Measurements from ENCODE around the gene BLOC1S5. TPM values are rescaled to one million over a fixed set of nuclear protein-coding genes. Genes with fewer than 3 reads are reported as not detected.

Gene BLOC1S5, protein sequence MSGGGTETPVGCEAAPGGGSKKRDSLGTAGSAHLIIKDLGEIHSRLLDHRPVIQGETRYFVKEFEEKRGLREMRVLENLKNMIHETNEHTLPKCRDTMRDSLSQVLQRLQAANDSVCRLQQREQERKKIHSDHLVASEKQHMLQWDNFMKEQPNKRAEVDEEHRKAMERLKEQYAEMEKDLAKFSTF
- 13.1 and 17.8 TPM in 2 replicates for total RNA-seq

DNA sequence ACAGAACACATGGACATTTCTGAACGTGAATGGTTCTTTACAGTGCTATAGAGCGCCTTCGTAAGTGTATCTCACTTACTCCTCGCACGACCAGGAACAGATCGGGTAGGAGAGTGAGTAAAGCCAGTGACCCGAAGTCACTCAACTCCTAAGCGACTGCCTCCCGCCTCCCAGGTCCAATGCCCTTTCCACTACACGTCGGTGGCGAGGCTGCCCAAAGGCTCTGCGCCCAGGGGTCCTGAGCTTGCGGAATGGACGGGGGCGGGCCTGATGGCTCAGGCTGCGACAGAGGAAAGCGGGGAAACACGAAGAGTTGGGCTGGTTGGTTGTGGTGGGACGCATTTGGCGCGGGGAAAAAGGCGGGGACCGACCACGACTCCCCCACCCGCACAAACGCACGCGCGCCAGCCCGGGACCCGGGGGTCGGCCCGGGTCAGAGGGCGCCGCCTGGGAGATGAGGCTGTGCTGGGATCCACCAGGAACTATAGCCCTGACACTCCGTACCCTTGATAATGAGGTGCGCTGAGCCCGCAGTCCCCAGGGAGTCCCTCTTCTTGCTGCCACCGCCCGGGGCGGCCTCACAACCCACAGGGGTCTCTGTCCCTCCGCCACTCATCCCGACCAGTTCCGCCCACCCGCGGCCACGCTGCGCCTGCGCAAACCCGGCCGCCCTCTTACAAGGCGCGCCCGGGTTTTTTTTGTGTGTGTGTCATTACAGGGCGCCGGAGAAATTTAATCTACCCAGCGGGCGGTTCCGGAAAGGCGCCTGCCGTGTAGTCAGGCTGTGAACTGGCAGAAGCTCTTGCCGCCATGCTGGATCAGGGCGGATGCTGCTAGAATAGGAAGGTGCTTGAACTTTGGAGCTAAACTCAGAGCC, at the start of gene BLOC1S5:
BLOC1S5 (minus strand) TSS at position 629 of the 877 bp plus-strand sequence; CDS start at position 616, 13 bp downstream.

DNA sequence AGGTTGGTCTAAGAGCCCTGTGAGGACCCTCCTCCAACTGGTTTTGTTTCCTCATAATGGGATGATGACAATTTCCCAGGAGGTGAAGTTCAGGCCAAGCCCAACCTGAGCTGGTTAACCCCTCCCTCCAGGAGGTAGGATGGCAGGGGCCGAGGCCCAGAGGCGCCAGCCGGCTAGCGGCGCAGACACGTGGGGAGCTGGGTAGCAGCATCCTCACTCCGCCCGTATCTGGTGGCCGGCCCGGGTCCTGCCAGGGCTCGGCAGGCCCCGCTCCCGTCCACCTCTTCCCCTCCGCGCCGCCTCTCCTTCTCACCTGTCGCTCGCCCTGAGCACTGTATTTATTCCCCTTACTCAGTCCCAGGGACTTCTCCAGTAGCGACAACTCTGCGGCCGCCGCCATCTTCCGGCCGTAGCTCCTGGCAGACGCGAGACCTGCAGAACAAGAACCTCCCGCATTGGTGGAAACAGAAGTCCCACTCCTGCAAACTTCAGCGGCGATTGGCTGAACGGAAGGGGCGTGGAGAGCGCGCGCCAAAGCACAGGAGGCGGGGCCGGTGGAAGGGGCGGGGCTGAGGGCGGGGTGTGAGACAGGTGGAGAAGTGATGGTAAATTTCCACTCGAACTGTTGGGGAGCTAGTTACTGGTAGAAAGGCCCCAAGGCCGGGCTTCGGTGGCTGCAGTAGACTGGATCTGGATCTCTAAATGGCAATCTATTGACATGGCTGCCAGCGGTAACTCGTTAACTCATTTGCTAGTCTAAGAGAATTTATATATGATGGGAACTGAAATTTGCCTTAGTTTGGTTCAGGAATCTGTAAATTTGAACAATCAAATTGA, 38.2 kb upstream of the BLOC1S5 start, which contains the start of gene EEF1E1:
EEF1E1 (minus strand) TSS at position 427 of the 837 bp plus-strand sequence; CDS start at position 400, 27 bp downstream.

Other genes with a start within 250 kb of the BLOC1S5 start
- gene TXNDC5, start 153.6 kb downstream of the BLOC1S5 start, total RNA-seq = 1,169 and 2,250 TPM in 2 replicates
- gene EEF1E1, start 38.2 kb upstream of the BLOC1S5 start, total RNA-seq = 34.0 and 65.7 TPM in 2 replicates